PC-3 (cell line): ENCODE measurements around the gene OXCT2. TPM values are rescaled to one million over a fixed set of nuclear protein-coding genes. Genes with fewer than 3 reads are reported as not detected.
A peak's percentile ranks its signal among the peaks of the same experiment; 100 is the strongest.

Source experiments
- ATAC-seq: fragments of 200-7000 bp; cut with Tn5 transposase; 2 replicates; pipeline ENCODE4 v1.9.1; 2020; ENCODE audit warnings: mild to moderate bottlenecking, moderate library complexity
- BruUV-seq: library from RNA; stranded (reverse); fragments of 400-500 nt; replicated peaks from 2 replicates; lab custom pipeline; 2021; lab: Mats Ljungman, UMichigan
- CTCF ChIA-PET: fragments of 300-600 bp; sonication (Branson Sonifier 250); formaldehyde crosslinking; loops from one replicate; lab custom pipeline; 2022; ENCODE audit warnings: antibody characterized with exemption; lab: Charles Lee
- POLR2A ChIA-PET: fragments of 300-600 bp; sonication (Branson Sonifier 250); formaldehyde crosslinking; loops from one replicate; lab custom pipeline; 2022; ENCODE audit warnings: antibody characterized with exemption; ENCODE audit not compliant: unreplicated experiment; lab: Charles Lee
- DNase-seq: peaks from one replicate; pipeline ENCODE4 v3.0.0-alpha.2; 2015
- H2AFZ ChIP-seq: fragments of 300-600 bp; sonication (generic); 2 replicates; pipeline ENCODE4 v1.6.0; 2016; ENCODE audit warnings: antibody characterized with exemption, low read length
- H3F3A ChIP-seq: fragments of 300-600 bp; sonication (generic); one replicate; pipeline ENCODE4 v1.6.0; 2017; ENCODE audit warnings: antibody characterized with exemption, low read length, control low read depth, mild to moderate bottlenecking; ENCODE audit not compliant: unreplicated experiment
- H3K27ac ChIP-seq: fragments of 300-600 bp; sonication (generic); 2 replicates; pipeline ENCODE4 v1.5.1; 2016; ENCODE audit warnings: mild to moderate bottlenecking, low read length
- H3K27me3 ChIP-seq: fragments of 300-600 bp; sonication (generic); 2 replicates; pipeline ENCODE4 v1.6.1; 2016; ENCODE audit warnings: low read length, mixed read lengths
- H3K36me3 ChIP-seq: fragments of 300-600 bp; sonication (generic); 2 replicates; pipeline ENCODE4 v1.6.1; 2016; ENCODE audit warnings: low read depth, mixed run types, low read length, mixed read lengths
- H3K4me1 ChIP-seq: fragments of 300-600 bp; sonication (generic); 2 replicates; pipeline ENCODE4 v1.5.1; 2016; ENCODE audit warnings: low read length; ENCODE audit not compliant: insufficient read depth
- H3K4me2 ChIP-seq: fragments of 300-600 bp; sonication (generic); 2 replicates; pipeline ENCODE4 v1.6.0; 2016; ENCODE audit warnings: low read length
- H3K4me3 ChIP-seq: fragments of 300-600 bp; sonication (generic); 2 replicates; pipeline ENCODE4 v1.5.1; 2016; ENCODE audit warnings: mild to moderate bottlenecking, low read length, mixed read lengths
- H3K79me2 ChIP-seq: fragments of 300-600 bp; sonication (generic); 2 replicates; pipeline ENCODE4 v1.6.1; 2017; ENCODE audit warnings: low read length, mixed read lengths
- H3K9ac ChIP-seq: fragments of 300-600 bp; sonication (generic); 2 replicates; pipeline ENCODE4 v1.6.0; 2016; ENCODE audit warnings: mild to moderate bottlenecking, low read length
- H3K9me2 ChIP-seq: fragments of 300-600 bp; sonication (generic); replicated peaks from 2 replicates; pipeline ENCODE4 v1.6.1; 2016; ENCODE audit warnings: mixed run types, low read length, mixed read lengths
- H3K9me3 ChIP-seq: fragments of 300-600 bp; sonication (generic); 2 replicates; pipeline ENCODE4 v1.6.1; 2016; ENCODE audit warnings: low read length, mixed read lengths
- H4K20me1 ChIP-seq: fragments of 300-600 bp; sonication (generic); 2 replicates; pipeline ENCODE4 v1.6.1; 2016; ENCODE audit warnings: low read length, mixed read lengths
- EZH2 ChIP-seq: fragments of 300-600 bp; sonication (generic); IDR thresholded peaks from one replicate; pipeline ENCODE4 v1.6.1; 2017; ENCODE audit warnings: antibody characterized with exemption, mild to moderate bottlenecking, low read length; ENCODE audit not compliant: unreplicated experiment
- EZH2phosphoT487 ChIP-seq: fragments of 300-600 bp; sonication (generic); IDR thresholded peaks from 2 replicates; pipeline ENCODE4 v1.6.1; 2018; ENCODE audit warnings: mild to moderate bottlenecking, antibody characterized with exemption, low read length, borderline replicate concordance
- intact Hi-C: fragments of 100-400 bp; cut with micrococcal nuclease; formaldehyde crosslinking; loops from 2 replicates; pipeline ENCODE4 v1.9.0; 2023
- total RNA-seq: library from RNA; depleted of rRNA; stranded (reverse); fragments of >200 nt; gene quantifications from 2 replicates; pipeline ENCODE4 v1.2.3, GENCODE V29; 2014
- TF ChIP-seq, protein P1 (sequence below): fragments of 300-600 bp; sonication (generic); conservative IDR thresholded peaks from 2 replicates; pipeline ENCODE4 v1.5.1; 2017; ENCODE audit warnings: antibody characterized with exemption, low read depth, mild to moderate bottlenecking, low read length

Gene OXCT2
- total RNA-seq, 1 experiment from 2014 or later = 0.98 TPM

DNA sequence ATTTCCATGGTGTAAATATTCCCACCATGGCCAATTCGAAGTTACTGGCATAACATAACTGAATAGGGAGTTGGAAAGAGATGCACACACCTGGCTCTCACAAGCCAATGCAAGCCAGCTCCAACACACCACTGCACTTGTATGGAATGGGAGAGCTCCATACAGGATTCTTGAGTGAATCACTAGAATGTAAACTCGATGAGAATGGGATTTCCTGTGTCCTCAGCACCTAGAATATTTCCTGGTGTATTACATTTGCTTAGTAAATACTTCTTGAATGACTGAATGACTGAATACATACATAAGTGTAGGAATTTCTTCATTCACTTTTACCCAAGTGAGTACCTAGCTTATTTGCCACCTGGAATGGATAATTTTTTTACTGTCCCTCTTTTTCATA, 48.7 kb downstream of the OXCT2 start:
- peaks cover 12% of the 10 kb centered on the region for H3K4me1 ChIP-seq
- no peak overlapping the region for H3K9ac ChIP-seq
- H3K79me2 ChIP-seq = no peaks in the 10 kb centered on the region
- peaks cover 2% of the 10 kb centered on the region; the same call in 1 of the 2 replicates for H3K27me3 ChIP-seq
- CTCF ChIA-PET = no interaction called here
- H3F3A ChIP-seq = no peaks in the 10 kb centered on the region
- no peaks in the 10 kb centered on the region for H3K36me3 ChIP-seq
- no peak overlapping the region for H3K27ac ChIP-seq
- no peaks in the 10 kb centered on the region for H3K9me2 ChIP-seq
- H2AFZ ChIP-seq = no peak overlapping the region
- H4K20me1 ChIP-seq = no peaks in the 10 kb centered on the region
- no peak overlapping the region for H3K4me2 ChIP-seq
- POLR2A ChIA-PET = interaction anchor here (0.5 to 0.6 kb wide), 2 partner anchors 53 to 153 kb away, joined by 3 read pairs; no protein-coding TSS in a partner anchor
- peak; percentile 84 for DNase-seq
- peak; percentile 86 for ATAC-seq
- no peak overlapping the region for H3K4me3 ChIP-seq
- TF ChIP-seq EZH2phosphoT487 = no peak
- TF ChIP-seq, protein P1, sequence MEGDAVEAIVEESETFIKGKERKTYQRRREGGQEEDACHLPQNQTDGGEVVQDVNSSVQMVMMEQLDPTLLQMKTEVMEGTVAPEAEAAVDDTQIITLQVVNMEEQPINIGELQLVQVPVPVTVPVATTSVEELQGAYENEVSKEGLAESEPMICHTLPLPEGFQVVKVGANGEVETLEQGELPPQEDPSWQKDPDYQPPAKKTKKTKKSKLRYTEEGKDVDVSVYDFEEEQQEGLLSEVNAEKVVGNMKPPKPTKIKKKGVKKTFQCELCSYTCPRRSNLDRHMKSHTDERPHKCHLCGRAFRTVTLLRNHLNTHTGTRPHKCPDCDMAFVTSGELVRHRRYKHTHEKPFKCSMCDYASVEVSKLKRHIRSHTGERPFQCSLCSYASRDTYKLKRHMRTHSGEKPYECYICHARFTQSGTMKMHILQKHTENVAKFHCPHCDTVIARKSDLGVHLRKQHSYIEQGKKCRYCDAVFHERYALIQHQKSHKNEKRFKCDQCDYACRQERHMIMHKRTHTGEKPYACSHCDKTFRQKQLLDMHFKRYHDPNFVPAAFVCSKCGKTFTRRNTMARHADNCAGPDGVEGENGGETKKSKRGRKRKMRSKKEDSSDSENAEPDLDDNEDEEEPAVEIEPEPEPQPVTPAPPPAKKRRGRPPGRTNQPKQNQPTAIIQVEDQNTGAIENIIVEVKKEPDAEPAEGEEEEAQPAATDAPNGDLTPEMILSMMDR = no peak
- TF ChIP-seq EZH2 = no peak
- H3K9me3 ChIP-seq = no peaks in the 10 kb centered on the region
- no TSS peak for BruUV-seq
- intact Hi-C loops = loop anchor here (5.0 to 10.0 kb wide), 2 partner anchors 65 to 628 kb away; no protein-coding TSS in a partner anchor

DNA sequence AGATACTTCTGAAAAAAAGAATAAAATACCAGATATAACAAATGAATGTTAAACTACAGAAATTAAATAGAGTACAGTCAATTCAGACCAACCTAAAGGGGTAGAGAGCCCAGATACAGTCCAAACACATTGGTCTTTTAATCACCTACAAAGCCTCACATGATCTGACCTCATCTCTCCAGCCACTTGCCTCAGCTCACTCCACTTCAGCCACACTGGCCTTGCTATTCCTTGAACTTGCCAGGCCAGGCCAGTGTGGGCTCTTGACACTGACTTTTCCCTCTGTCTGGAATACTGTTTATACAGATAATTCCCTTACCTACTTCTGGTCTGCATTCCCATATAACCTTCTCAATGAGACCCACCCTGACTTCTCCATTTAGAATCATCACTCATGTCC, 49.5 kb downstream of the OXCT2 start:
- Histone ChIP-seq H3K27me3 (peaks cover 11% of the 10 kb centered on the region; the same call in 1 of the 2 replicates), H3K9ac (no peak overlapping the region), H2AFZ (no peak overlapping the region), H3K79me2 (no peaks in the 10 kb centered on the region), H3K36me3 (no peaks in the 10 kb centered on the region), H3K27ac (no peak overlapping the region), H3K4me1 (peaks cover 12% of the 10 kb centered on the region), H4K20me1 (no peaks in the 10 kb centered on the region), H3K4me3 (no peak overlapping the region), H3K9me3 (no peaks in the 10 kb centered on the region), H3K9me2 (no peaks in the 10 kb centered on the region), H3F3A (no peaks in the 10 kb centered on the region), H3K4me2 (no peak overlapping the region)
- intact Hi-C loops = loop anchor here (2.0 to 10.0 kb wide), 4 partner anchors 21 to 627 kb away; no protein-coding TSS in a partner anchor
- no TSS peak for BruUV-seq
- ATAC-seq (no peak), DNase-seq (no peak)
- TF ChIP-seq EZH2phosphoT487 (no peak), EZH2 (no peak)
- TF ChIP-seq, protein P1 = no peak
- CTCF ChIA-PET = interaction anchor here (0.5 kb wide), 1 partner anchor 261 kb away, joined by 6 read pairs; no protein-coding TSS in a partner anchor
- POLR2A ChIA-PET = no interaction called here
